Liver (tissue), 3 donors: ENCODE data around the gene RBSN.

Source experiments
- ATF3 ChIP-seq: IDR thresholded peaks from 2 replicates; pipeline ENCODE4 v1.6.1; 2016; ENCODE audit warnings: antibody characterized with exemption
- CTCF ChIP-seq: fragments of 150-350 bp; IDR thresholded peaks from 2 replicates; pipeline ENCODE4 v1.5.1; 2017; ENCODE audit warnings: improper control_type of control experiment, low read depth, low read length; ENCODE audit not compliant: missing input control
- EGR1 ChIP-seq, 2 donors: IDR thresholded peaks; 2 replicates each; pipeline ENCODE4 v1.6.1; 2016 to 2018; ENCODE audit warnings: antibody characterized with exemption in 2 of 2, low read depth in 2 of 2
- GABPA ChIP-seq, 2 donors: IDR thresholded peaks in 1 of 2; conservative IDR thresholded peaks in 1 of 2; 2 replicates each; pipeline ENCODE4 v1.6.1; 2016; ENCODE audit warnings: antibody characterized with exemption in 2 of 2, mild to moderate bottlenecking in 1 of 2, moderate library complexity in 1 of 2
- HNF4G ChIP-seq: IDR thresholded peaks from 2 replicates; pipeline ENCODE4 v1.6.1; 2016; ENCODE audit warnings: antibody characterized with exemption
- JUND ChIP-seq, 2 donors: IDR thresholded peaks; 2 replicates each; pipeline ENCODE4 v1.6.1; 2016; ENCODE audit warnings: antibody characterized with exemption in 2 of 2
- TAF1 ChIP-seq: conservative IDR thresholded peaks from 2 replicates; pipeline ENCODE4 v1.6.1; 2016; ENCODE audit warnings: antibody characterized with exemption, mild to moderate bottlenecking
- donor health status: healthy.
- donor health status: healthy.

- TF ChIP-seq CTCF (no peak), GABPA (IDR thresholded peaks at IDR 0.05 in 1 of 2, conservative IDR thresholded peaks at IDR 0.05 in 1 of 2) (no peak), JUND (IDR thresholded peaks at IDR 0.05) (no peak), TAF1 (no peak), HNF4G (no peak), ATF3 (no peak), EGR1 (IDR thresholded peaks at IDR 0.05; ENCODE audit: low read depth in 2 of 2) (no peak)
These were observed 48.4 kb downstream of the RBSN start for GRCh38 chr3:15050405-15051092.
